ENCODE measurements around the gene GPSM3. TPM values are rescaled to one million over a fixed set of nuclear protein-coding genes. Genes with fewer than 3 reads are reported as not detected.
"Not testable (repeated sequence)": the region's sequence is repeated elsewhere in the genome, so short reads cannot be mapped to it uniquely, and the experiment has no call there.

GPSM3 gene
- total and polyA plus RNA-seq, 8 donors = 3.1 to 41.0 (median 23.9) TPM; not detected in 3

- intact Hi-C loops (cut with DNase I; ENCODE audit: low total_unique reads) = no loop called here
- no peaks in the 10 kb centered on the region for H3K27me3 ChIP-seq
- H3K9me3 ChIP-seq = no peaks in the 10 kb centered on the region
- peaks cover 18 to 37% (median 28%) of the 10 kb centered on the region in 4 donors for H3K36me3 ChIP-seq
- H3K27ac ChIP-seq = peak overlapping the region; percentile 94 to 100 (median 97)
- peak overlapping the region; percentile 69 to 90 (median 81) for H3K4me3 ChIP-seq
- H3K4me1 ChIP-seq = peaks cover 41 to 87% (median 74%) of the 10 kb centered on the region in 4 donors
- TF ChIP-seq, protein P1, sequence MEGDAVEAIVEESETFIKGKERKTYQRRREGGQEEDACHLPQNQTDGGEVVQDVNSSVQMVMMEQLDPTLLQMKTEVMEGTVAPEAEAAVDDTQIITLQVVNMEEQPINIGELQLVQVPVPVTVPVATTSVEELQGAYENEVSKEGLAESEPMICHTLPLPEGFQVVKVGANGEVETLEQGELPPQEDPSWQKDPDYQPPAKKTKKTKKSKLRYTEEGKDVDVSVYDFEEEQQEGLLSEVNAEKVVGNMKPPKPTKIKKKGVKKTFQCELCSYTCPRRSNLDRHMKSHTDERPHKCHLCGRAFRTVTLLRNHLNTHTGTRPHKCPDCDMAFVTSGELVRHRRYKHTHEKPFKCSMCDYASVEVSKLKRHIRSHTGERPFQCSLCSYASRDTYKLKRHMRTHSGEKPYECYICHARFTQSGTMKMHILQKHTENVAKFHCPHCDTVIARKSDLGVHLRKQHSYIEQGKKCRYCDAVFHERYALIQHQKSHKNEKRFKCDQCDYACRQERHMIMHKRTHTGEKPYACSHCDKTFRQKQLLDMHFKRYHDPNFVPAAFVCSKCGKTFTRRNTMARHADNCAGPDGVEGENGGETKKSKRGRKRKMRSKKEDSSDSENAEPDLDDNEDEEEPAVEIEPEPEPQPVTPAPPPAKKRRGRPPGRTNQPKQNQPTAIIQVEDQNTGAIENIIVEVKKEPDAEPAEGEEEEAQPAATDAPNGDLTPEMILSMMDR (IDR thresholded peaks at IDR 0.05) = no peak
- TF ChIP-seq EP300 (IDR thresholded peaks at IDR 0.05) (no peak), POLR2A (IDR thresholded peaks at IDR 0.05) (no peak), POLR2AphosphoS5 (IDR thresholded peaks at IDR 0.05) (no peak)
- WGBS, 5 donors = 9 to 21% (median 18%) methylated on average over 10 to 13 of the region's 13 CpGs
- DNase-seq = peak in 1 of 2 donors; percentile 57
Measured at GRCh38 chr6:32188381-32189068, 3.9 kb downstream of the GPSM3 start.

DNA sequence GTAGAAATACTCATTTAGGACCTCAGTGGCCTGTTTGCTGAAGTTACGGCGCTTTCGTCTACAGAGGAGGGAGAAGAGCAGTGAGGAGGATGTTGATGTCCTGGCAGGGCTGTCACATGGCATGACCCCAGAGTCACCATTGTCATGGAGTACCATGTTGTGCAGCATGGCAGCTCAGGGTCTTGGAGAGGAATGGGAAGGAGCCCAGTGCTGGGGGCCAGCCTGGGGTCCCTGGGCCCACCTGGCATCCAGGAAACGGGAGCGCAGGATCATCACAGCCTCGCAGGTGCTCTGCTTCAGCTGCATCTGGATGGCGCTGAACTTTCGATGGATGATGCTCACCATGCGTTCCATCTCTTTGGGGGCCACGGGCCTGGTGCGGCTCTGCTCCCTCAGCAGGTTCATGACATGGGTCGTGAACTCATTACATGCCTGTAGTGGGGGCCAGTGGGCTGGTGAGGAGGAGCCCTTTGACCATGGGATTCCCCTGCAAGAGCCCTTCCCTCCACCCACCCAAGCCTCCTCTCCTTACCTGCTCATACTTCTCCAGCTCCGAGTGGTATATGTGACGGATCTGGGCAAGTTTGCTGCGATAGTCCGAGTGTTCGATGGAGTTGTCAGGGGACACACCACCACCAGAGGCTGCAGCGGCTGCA lies 4.6 kb downstream of the GPSM3 start:
- H3K4me1 ChIP-seq = peaks cover 41 to 82% (median 70%) of the 10 kb centered on the region in 4 donors
- H3K27ac ChIP-seq = peak overlapping the region in 4 of 5 donors; percentile 94 to 100 (median 96)
- H3K27me3 ChIP-seq; intact Hi-C loops (cut with DNase I; ENCODE audit: low total_unique reads); H3K9me3 ChIP-seq: not testable (repeated sequence)
- peak overlapping the region; percentile 69 to 90 (median 81) for H3K4me3 ChIP-seq
- peak in 1 of 2 donors; percentile 14 for DNase-seq
- WGBS, 5 donors = 58 to 81% (median 79%) methylated on average over 16 to 18 of the region's 18 CpGs
- H3K36me3 ChIP-seq = peaks cover 22 to 44% (median 35%) of the 10 kb centered on the region in 4 donors

DNA sequence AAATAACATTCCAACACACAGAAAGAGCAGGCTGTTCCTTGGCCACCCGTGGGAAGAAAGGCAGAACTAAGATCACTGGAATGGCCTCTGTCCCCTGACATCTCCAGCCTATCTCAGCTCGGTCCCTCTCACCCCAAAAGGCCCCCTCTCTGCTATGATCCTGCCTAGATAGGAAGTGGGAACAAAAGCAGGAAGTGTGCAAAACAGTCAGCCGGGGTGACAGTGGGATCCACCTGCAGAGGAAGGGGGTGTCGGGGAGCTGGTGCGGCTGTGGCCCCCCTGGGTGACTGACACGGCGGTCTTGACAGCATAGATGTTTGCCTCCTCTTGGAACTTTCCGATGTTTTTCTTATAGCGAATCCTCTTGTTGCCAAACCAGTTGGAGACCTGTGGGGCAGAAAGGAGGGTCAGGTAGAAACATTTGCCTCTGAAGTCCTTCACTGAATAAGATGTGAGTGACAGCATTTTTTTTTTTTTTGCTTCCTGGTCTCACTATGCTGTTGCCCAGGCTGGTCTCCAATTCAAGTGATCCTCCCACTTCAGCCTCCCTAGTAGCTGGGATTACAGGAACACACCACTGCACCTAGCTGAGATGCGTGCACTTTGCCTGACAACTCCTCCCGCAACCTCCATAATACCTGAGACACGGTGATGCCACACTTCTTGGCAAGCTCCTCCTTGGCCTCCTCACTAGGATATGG lies 5.3 kb downstream of the GPSM3 start:
- intact Hi-C loops (cut with DNase I; ENCODE audit: low total_unique reads) = no loop called here
- Histone ChIP-seq H3K9me3 (no peaks in the 10 kb centered on the region), H3K4me1 (peaks cover 37 to 82% (median 68%) of the 10 kb centered on the region in 4 donors), H3K27ac (peak overlapping the region; percentile 23 to 100 (median 75)), H3K36me3 (peaks cover 22 to 51% (median 42%) of the 10 kb centered on the region in 4 donors), H3K4me3 (peak overlapping the region in 2 of 4 donors; percentile 69 to 76), H3K27me3 (no peaks in the 10 kb centered on the region)
- WGBS, 5 donors = 61 to 79% (median 65%) methylated on average over 12 of the region's 12 CpGs
- DNase-seq = peak in 1 of 2 donors; percentile 21
- TF ChIP-seq POLR2A (IDR thresholded peaks at IDR 0.05) = no peak
- TF ChIP-seq, protein P1 (IDR thresholded peaks at IDR 0.05) = no peak
- no peak for TF ChIP-seq EP300 (IDR thresholded peaks at IDR 0.05)
- no peak for TF ChIP-seq POLR2AphosphoS5 (IDR thresholded peaks at IDR 0.05)

DNA sequence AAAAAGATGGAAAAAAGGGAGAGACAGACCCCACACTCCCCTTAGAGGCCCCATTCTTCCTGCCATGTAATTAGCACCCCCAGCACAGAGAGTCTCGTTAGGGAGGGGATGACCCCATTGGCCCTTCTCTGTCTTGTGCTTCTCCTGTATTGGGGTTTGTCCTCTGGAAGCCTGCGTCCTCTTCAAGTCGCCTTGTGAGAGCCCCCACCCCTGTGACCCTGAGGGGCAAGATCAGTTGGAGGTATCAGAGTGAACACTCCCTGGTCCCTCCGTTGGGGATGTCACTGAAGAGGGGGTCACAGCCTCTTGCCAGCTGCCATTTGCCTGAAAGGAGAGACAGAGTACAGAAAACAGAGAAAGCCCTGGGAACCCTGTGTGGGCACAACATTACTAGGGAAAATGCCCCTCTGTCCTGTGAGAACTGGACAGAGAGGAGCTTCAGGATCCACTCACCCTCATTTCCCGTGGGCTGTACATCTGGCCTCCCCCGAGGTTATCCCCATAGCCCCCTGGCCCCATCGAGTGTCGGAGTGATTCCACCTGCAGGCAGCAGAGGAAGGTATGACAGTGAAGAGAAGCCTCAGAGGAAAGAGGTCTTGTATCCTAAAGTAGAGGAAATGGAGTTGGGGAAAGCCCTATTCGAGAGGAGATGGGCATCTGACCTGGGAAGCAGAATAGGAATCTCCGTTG lies 6.1 kb downstream of the GPSM3 start:
- WGBS, 5 donors = 60 to 69% (median 62%) methylated on average over 10 of the region's 10 CpGs
- H3K9me3 ChIP-seq; intact Hi-C loops (cut with DNase I; ENCODE audit: low total_unique reads); H3K27me3 ChIP-seq; H3K4me3 ChIP-seq: not testable (repeated sequence)
- DNase-seq = peak in 1 of 2 donors; percentile 5
- Histone ChIP-seq H3K4me1 (peaks cover 37 to 82% (median 68%) of the 10 kb centered on the region in 4 donors), H3K27ac (peak overlapping the region; percentile 31 to 100 (median 75)), H3K36me3 (peaks cover 27 to 59% (median 50%) of the 10 kb centered on the region in 4 donors)

- H3K9me3 ChIP-seq; H3K4me3 ChIP-seq; H3K27me3 ChIP-seq; intact Hi-C loops (cut with DNase I; ENCODE audit: low total_unique reads): not testable (repeated sequence)
- Histone ChIP-seq H3K27ac (peak overlapping the region; percentile 31 to 100 (median 75)), H3K36me3 (peaks cover 33 to 65% (median 56%) of the 10 kb centered on the region in 4 donors), H3K4me1 (peaks cover 33 to 82% (median 67%) of the 10 kb centered on the region in 4 donors)
- DNase-seq = peak; percentile 73 to 90
- 6 to 26% (median 21%) methylated on average over 11 of the region's 11 CpGs for WGBS, 5 donors
Measured at GRCh38 chr6:32185681-32186131, 6.7 kb downstream of the GPSM3 start.
